ENCODE measurements around the gene UBE2L5. TPM values are rescaled to one million over a fixed set of nuclear protein-coding genes. Genes with fewer than 3 reads are reported as not detected.
A peak's percentile ranks its signal among the peaks of the same experiment; 100 is the strongest.

The UBE2L5 gene
- total RNA-seq, result not detected
- long read RNA-seq, result 0 reads

GRCh38 chr13:30422054-30422839, at the start of gene UBE2L5:
Gene UBE2L5, plus strand, starts transcription at chr13:30422493. Its CDS starts 5,498 bp downstream, at chr13:30427991.
- H3K27ac ChIP-seq (replicated peaks), result peak within 1 kb of the TSS; percentile 95
- no peaks in the 10 kb centered on the region for H3K9me3 ChIP-seq (replicated peaks)
- DNase-seq, result peak; percentile 82
- H3K27me3 ChIP-seq (ENCODE audit: low read depth), result no peaks in the 10 kb centered on the region
- intact Hi-C loops (cut with micrococcal nuclease), result no loop called here
- peaks cover 15% of the 10 kb centered on the region for H3K4me1 ChIP-seq
- no peak for TF ChIP-seq CTCF (IDR thresholded peaks at IDR 0.05; ENCODE audit: borderline replicate concordance)
- H3K4me3 ChIP-seq, result peak within 1 kb of the TSS; percentile 73
- H3K36me3 ChIP-seq, result no peaks in the 10 kb centered on the region

- Histone ChIP-seq H3K4me1 (no peaks in the 10 kb centered on the region), H3K27me3 (ENCODE audit: low read depth) (no peaks in the 10 kb centered on the region), H3K36me3 (no peaks in the 10 kb centered on the region), H3K27ac (replicated peaks) (no peak overlapping the region), H3K4me3 (no peak overlapping the region), H3K9me3 (replicated peaks) (no peaks in the 10 kb centered on the region)
- DNase-seq, result no peak
- intact Hi-C loops (cut with micrococcal nuclease), result no loop called here
- TF ChIP-seq CTCF (IDR thresholded peaks at IDR 0.05; ENCODE audit: borderline replicate concordance), result no peak
Measured at GRCh38 chr13:30373727-30374126, 48.6 kb upstream of the UBE2L5 start.

- H3K9me3 ChIP-seq (replicated peaks), result no peaks in the 10 kb centered on the region
- no peak overlapping the region for H3K4me3 ChIP-seq
- DNase-seq, result no peak
- no peaks in the 10 kb centered on the region for H3K4me1 ChIP-seq
- TF ChIP-seq CTCF (IDR thresholded peaks at IDR 0.05; ENCODE audit: borderline replicate concordance), result no peak
- no peaks in the 10 kb centered on the region for H3K36me3 ChIP-seq
- intact Hi-C loops (cut with micrococcal nuclease), result no loop called here
- H3K27ac ChIP-seq (replicated peaks), result no peak overlapping the region
- no peaks in the 10 kb centered on the region for H3K27me3 ChIP-seq (ENCODE audit: low read depth)
Measured at GRCh38 chr13:30375265-30375835, 46.9 kb upstream of the UBE2L5 start.

DNA sequence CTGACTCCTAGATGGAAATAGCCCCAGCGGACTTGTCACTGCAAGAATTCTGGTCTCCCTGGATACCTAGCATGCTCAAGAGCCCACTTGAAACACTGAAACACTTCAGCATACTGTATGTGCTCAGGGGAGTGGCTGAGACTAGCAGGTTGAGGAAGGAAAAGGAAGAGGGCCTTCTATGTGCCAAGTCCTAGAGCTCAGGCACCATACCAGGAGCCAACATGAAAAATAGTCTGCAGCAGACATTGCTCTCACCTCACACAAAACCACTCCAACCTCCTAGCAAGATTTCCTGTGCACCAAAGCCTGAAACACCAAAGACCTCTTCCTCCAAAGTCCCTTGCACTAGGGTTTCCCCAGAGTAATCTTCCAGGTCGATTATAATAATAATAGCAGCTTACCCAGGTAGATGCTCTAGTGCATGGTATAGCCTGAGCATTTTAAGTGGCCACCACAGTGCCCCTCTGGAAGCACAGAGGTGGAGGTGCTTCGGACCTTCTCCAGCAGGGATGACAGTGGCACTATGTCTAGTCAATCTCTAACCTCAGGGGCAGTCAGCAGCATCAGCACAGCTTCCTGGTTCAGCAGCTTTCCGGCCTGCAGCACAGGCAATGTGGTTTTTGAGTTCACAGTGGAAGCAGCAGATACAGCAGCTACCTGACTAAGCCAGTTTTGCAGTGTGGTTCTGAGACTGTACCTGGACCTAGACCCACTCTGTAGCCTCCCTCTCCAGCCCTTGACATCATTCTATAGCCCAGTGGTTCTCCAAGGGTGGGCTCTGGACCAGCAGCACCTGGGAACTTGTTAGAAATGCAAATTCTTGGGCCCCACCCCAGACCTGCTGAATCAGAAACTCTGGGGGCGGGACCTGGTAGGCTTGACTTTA, 45.6 kb upstream of the UBE2L5 start:
- H3K4me3 ChIP-seq, result no peak overlapping the region
- no peaks in the 10 kb centered on the region for H3K4me1 ChIP-seq
- no peak for TF ChIP-seq CTCF (IDR thresholded peaks at IDR 0.05; ENCODE audit: borderline replicate concordance)
- H3K27ac ChIP-seq (replicated peaks), result no peak overlapping the region
- intact Hi-C loops (cut with micrococcal nuclease), result no loop called here
- no peaks in the 10 kb centered on the region for H3K36me3 ChIP-seq
- DNase-seq, result no peak
- no peaks in the 10 kb centered on the region for H3K9me3 ChIP-seq (replicated peaks)
- no peaks in the 10 kb centered on the region for H3K27me3 ChIP-seq (ENCODE audit: low read depth)

GRCh38 chr13:30377312-30377685, 45.0 kb upstream of the UBE2L5 start:
- intact Hi-C loops (cut with micrococcal nuclease), result no loop called here
- no peak for TF ChIP-seq CTCF (IDR thresholded peaks at IDR 0.05; ENCODE audit: borderline replicate concordance)
- DNase-seq, result no peak
- Histone ChIP-seq H3K9me3 (replicated peaks) (no peaks in the 10 kb centered on the region), H3K4me3 (no peak overlapping the region), H3K36me3 (no peaks in the 10 kb centered on the region), H3K4me1 (no peaks in the 10 kb centered on the region), H3K27ac (replicated peaks) (no peak overlapping the region), H3K27me3 (ENCODE audit: low read depth) (no peaks in the 10 kb centered on the region)

Measured in left ventricle myocardium inferior (tissue), 1 donor.